ENCODE results near the gene NFAM1. TPM values are rescaled to one million over a fixed set of nuclear protein-coding genes. Genes with fewer than 3 reads are reported as not detected.

Gene NFAM1
- total and polyA plus RNA-seq, 2 donors: 0.79 to 1.2 TPM

GRCh38 chr22:42375982-42376381 is 56.2 kb downstream of the NFAM1 start:
- Histone ChIP-seq H3K27ac (ENCODE audit: low read depth) (no peak overlapping the region), H3K4me3 (ENCODE audit: low read depth, low read length) (no peak overlapping the region), H3K4me1 (ENCODE audit: insufficient read depth) (no peaks in the 10 kb centered on the region), H3K36me3 (ENCODE audit: insufficient read depth) (no peaks in the 10 kb centered on the region)
- WGBS: 62% methylated on average over 5 of the region's 5 CpGs
- no peak for DNase-seq (ENCODE audit: extremely low spot score)

DNA sequence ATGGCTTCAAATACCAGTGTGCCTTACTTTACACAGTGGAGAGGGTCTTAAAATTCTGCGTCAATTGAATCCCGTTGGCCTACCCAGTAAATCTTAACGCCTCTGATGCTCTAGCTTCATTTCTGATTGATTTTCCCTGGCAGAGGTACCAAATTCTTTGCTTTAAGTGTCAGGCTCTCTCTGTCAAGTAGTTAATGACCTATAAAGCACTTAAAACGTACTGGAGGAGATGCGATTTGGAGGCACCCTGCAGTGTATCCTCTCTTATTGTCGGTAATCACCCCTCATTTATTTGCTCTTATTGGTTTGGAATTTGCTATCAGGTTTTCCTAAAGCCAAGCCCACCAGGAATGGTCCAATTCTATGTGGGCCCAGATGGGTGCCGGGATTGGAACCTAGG is 59.2 kb downstream of the NFAM1 start:
- Histone ChIP-seq H3K4me1 (ENCODE audit: insufficient read depth) (no peaks in the 10 kb centered on the region), H3K4me3 (ENCODE audit: low read depth, low read length) (no peak overlapping the region), H3K27ac (ENCODE audit: low read depth) (no peak overlapping the region), H3K36me3 (ENCODE audit: insufficient read depth) (no peaks in the 10 kb centered on the region)
- 85% methylated on average over 7 of the region's 7 CpGs for WGBS
- no peak for DNase-seq (ENCODE audit: extremely low spot score)

GRCh38 chr22:42371501-42371900 is 60.7 kb downstream of the NFAM1 start:
- WGBS: 68% methylated on average over 3 of the region's 3 CpGs
- no peak for DNase-seq (ENCODE audit: extremely low spot score)
- H3K4me1 ChIP-seq (ENCODE audit: insufficient read depth): no peaks in the 10 kb centered on the region
- no peaks in the 10 kb centered on the region for H3K36me3 ChIP-seq (ENCODE audit: insufficient read depth)
- H3K4me3 ChIP-seq (ENCODE audit: low read depth, low read length): no peak overlapping the region
- H3K27ac ChIP-seq (ENCODE audit: low read depth): no peak overlapping the region

DNA sequence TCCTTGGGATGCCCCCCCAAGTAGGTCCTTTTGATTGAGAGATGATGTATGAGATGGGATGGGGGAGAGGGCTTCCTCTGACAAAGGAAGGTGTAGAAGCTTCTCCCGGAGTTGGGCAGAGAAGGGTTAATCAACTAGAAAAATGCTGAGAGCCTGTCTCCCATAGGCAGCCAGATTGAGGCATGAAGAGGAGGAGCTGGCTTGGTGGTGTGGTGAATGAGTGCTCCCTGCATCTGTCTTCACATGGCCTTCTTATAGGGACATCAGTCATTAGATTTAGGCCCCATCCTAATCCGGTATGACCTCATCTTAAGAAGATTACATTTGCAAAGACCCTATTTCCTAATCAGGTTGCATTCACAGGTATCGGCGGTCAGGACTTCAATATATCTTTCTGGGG is 61.1 kb downstream of the NFAM1 start:
- WGBS: 79% methylated on average over 4 of the region's 4 CpGs
- Histone ChIP-seq H3K27ac (ENCODE audit: low read depth) (no peak overlapping the region), H3K4me3 (ENCODE audit: low read depth, low read length) (no peak overlapping the region), H3K36me3 (ENCODE audit: insufficient read depth) (no peaks in the 10 kb centered on the region), H3K4me1 (ENCODE audit: insufficient read depth) (no peaks in the 10 kb centered on the region)
- no peak for DNase-seq (ENCODE audit: extremely low spot score)

GRCh38 chr22:42369250-42370041 is 62.8 kb downstream of the NFAM1 start:
- no peaks in the 10 kb centered on the region for H3K36me3 ChIP-seq (ENCODE audit: insufficient read depth)
- H3K4me3 ChIP-seq (ENCODE audit: low read depth, low read length): peak overlapping the region; percentile 54
- 6% methylated on average over 42 of the region's 42 CpGs for WGBS
- peak; percentile 83 for DNase-seq (ENCODE audit: extremely low spot score)
- H3K27ac ChIP-seq (ENCODE audit: low read depth): no peak overlapping the region
- no peaks in the 10 kb centered on the region for H3K4me1 ChIP-seq (ENCODE audit: insufficient read depth)

DNA sequence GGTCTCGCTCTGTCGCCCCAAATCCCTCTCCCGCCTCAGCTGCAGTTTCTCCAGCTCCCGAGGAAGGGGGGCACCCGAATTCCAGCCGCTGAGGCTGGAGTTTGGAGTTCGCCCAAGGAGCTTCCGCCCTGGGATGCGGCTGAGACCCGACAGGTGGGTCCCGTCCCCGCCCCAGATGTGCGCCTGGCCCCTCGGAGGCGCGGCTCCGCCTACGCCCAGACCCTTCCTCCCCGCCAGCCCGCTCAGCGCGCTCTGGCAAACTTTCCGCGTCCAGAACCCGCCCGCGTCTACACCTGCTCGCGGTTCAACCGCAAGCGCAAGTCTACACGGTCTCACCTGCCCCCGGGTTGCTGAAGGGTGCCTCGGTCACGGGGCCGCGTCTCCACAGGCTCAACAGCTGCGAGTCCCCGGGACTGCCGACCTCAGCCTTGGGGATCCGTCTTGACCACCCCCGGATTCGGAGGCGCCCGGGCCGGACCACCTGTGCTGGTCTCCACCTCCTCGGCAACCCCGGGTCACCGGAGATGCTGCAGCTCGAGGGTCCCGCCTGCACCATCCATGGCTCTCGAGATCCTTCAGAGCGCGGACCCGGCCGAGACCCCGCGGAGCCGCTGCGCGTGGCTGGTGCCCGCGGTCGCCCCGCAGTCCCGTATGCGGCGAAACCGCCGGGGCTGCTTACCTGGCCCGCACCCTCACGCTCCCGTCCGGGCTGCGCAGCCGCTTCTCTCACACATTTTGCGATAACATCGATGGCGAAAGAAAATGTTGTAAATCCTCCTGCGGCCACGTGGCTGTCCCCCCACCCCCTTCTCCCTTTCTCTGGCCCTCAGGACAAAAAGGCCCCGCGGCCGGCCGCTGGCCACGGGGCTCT is 63.6 kb downstream of the NFAM1 start:
- WGBS: 2% methylated on average over 86 of the region's 86 CpGs
- DNase-seq (ENCODE audit: extremely low spot score): no peak
- peak overlapping the region; percentile 54 for H3K4me3 ChIP-seq (ENCODE audit: low read depth, low read length)
- no peak overlapping the region for H3K27ac ChIP-seq (ENCODE audit: low read depth)
- H3K36me3 ChIP-seq (ENCODE audit: insufficient read depth): no peaks in the 10 kb centered on the region
- H3K4me1 ChIP-seq (ENCODE audit: insufficient read depth): no peaks in the 10 kb centered on the region

GRCh38 chr22:42367980-42368378 is 64.2 kb downstream of the NFAM1 start:
- no peak overlapping the region for H3K27ac ChIP-seq (ENCODE audit: low read depth)
- WGBS: 25% methylated on average over 11 of the region's 11 CpGs

GRCh38 chr22:42366806-42367581 is 65.2 kb downstream of the NFAM1 start:
- no peaks in the 10 kb centered on the region for H3K36me3 ChIP-seq (ENCODE audit: insufficient read depth)
- no peak overlapping the region for H3K4me3 ChIP-seq (ENCODE audit: low read depth, low read length)
- WGBS: 76% methylated on average over 8 of the region's 8 CpGs
- no peak overlapping the region for H3K27ac ChIP-seq (ENCODE audit: low read depth)
- H3K4me1 ChIP-seq (ENCODE audit: insufficient read depth): no peaks in the 10 kb centered on the region
- no peak for DNase-seq (ENCODE audit: extremely low spot score)

More at GRCh38 chr22:42367980-42368378, 64.2 kb downstream of the NFAM1 start:
- no peak for DNase-seq (ENCODE audit: extremely low spot score)
- Histone ChIP-seq H3K4me3 (ENCODE audit: low read depth, low read length) (no peak overlapping the region), H3K4me1 (ENCODE audit: insufficient read depth) (no peaks in the 10 kb centered on the region), H3K36me3 (ENCODE audit: insufficient read depth) (no peaks in the 10 kb centered on the region)

DNA sequence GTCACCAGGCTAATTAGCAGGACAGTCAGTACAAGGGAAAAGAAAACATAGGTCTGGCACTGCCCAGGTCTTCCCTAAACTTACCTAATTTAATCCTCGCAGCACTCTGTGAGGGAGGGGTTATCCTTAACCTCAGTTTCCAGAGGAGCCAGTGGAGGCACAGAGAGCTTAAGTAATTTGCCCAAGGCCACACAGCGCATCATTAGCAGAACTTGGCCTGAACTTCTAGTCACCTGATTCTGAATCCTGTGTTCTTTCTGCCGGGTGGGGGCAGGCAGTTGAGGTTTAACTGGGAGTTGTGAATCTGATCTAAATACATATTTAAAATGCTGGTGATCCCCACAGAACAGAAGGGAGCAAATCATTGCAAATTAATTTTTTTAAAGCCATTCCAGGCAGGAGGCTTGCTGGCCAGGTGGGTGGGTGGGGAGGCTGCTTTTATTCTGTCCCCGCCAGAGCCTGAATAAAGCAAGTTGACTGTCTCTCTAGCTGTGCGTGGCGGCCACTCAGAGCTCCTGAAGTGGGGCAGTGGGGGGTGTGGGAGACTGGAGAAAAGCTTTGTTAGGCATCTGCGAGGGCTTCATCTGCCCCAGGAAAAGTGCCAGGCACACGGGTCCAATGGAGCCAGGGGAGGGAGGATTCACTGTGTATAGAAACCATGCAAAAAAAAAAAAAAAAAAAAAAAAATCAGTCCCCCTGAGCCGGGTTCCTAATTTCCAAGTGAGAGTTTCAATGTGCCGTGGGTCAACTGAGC is 66.1 kb downstream of the NFAM1 start:
- Histone ChIP-seq H3K27ac (ENCODE audit: low read depth) (no peak overlapping the region), H3K4me1 (ENCODE audit: insufficient read depth) (no peaks in the 10 kb centered on the region), H3K4me3 (ENCODE audit: low read depth, low read length) (no peak overlapping the region), H3K36me3 (ENCODE audit: insufficient read depth) (no peaks in the 10 kb centered on the region)
- 82% methylated on average over 10 of the region's 10 CpGs for WGBS
- no peak for DNase-seq (ENCODE audit: extremely low spot score)

DNA sequence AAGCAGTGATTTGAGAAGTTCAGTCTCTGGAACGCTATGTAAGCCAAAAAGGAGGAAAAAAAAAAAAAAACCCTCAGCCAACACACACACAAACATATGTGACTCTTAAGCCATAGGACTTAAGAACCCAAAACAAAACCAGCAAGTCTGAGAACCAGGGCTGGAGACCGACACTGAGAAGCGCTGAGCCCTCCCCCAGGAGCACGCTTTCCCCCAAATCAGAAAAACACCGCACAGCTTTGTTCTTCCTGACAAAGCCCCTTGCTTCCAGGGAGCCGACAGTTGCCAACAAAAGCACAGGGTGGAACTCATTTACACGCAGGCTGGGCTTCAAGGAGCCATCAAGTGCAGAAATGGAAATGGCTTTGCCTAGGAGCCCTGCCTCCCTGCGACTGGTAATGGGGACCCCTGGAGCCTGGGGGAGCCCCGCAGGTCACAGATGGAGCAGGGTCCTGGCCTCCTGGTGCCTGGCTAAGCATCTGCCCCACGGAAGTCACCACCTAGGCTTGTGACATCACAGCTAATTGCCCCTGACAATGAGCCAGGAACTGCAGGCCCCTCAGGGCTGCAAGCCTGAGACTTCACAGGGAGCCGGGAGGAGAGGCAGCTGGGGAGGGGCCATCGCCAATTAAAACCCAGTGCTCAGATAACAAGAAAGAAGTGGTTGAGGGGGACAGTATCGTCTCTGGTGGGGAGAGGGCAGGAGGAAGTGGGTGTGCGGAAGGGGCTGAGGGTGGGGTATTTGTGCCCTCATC is 66.9 kb downstream of the NFAM1 start:
- peak; percentile 67 for DNase-seq (ENCODE audit: extremely low spot score)
- no peaks in the 10 kb centered on the region for H3K4me1 ChIP-seq (ENCODE audit: insufficient read depth)

DNA sequence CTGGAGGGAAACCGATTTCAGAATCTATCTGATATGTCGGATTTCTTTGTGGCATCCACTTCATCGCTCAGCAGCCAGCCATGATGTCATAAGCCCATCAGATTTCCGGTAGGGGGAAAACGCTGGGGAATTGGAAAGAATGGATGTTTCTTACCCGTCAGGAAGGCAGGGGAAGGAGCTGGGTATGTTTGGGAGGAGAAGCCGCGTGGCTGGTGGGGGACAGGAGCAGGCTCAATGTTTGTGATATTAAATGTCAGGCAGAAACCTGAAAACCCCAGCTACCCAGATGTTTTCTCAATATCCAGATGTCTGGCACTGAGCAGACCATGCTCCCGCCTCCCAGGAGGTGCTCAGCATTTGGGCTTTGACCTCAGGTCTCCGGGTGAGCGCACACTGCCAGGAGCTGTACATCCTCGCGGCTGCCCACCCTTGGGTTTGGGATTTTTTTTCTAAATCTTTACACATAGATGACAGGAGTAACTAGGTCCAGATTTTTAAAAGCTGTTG is 67.5 kb downstream of the NFAM1 start:
- Histone ChIP-seq H3K4me3 (ENCODE audit: low read depth, low read length) (no peak overlapping the region), H3K27ac (ENCODE audit: low read depth) (no peak overlapping the region), H3K4me1 (ENCODE audit: insufficient read depth) (no peaks in the 10 kb centered on the region), H3K36me3 (ENCODE audit: insufficient read depth) (no peaks in the 10 kb centered on the region)
- no peak for DNase-seq (ENCODE audit: extremely low spot score)
- WGBS: 37% methylated on average over 13 of the region's 13 CpGs

More for the DNA sequence above, 66.9 kb downstream of the NFAM1 start:
- no peaks in the 10 kb centered on the region for H3K36me3 ChIP-seq (ENCODE audit: insufficient read depth)
- H3K4me3 ChIP-seq (ENCODE audit: low read depth, low read length): no peak overlapping the region
- WGBS: 44% methylated on average over 14 of the region's 14 CpGs
- H3K27ac ChIP-seq (ENCODE audit: low read depth): no peak overlapping the region

DNA sequence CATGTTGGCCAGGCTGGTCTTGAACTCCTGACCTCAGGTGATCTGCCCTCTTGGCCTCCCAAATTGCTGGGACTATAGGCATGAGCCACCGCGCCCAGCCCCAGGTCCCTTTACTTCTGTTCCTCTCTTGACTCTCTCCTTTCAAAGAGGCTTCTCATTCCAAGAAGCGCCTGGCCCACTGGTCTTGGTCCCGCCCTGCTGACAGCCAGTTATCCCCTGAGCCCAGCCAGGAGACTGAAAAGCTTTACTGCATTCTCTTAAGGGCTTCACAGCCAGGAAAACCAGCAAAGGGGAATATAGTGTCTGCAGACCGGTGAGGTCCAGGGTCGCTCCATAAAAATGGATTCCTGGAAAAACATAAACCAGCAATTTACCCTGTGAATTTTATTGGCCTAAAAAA is 68.3 kb downstream of the NFAM1 start:
- Histone ChIP-seq H3K4me1 (ENCODE audit: insufficient read depth) (no peaks in the 10 kb centered on the region), H3K36me3 (ENCODE audit: insufficient read depth) (no peaks in the 10 kb centered on the region), H3K4me3 (ENCODE audit: low read depth, low read length) (no peak overlapping the region), H3K27ac (ENCODE audit: low read depth) (no peak overlapping the region)
- DNase-seq (ENCODE audit: extremely low spot score): no peak
- WGBS: 81% methylated on average over 6 of the region's 6 CpGs

Measured in urinary bladder (tissue), 4 donors.